PC-3 (cell line): Measurements from ENCODE around the gene TCERG1L. TPM values are rescaled to one million over a fixed set of nuclear protein-coding genes. Genes with fewer than 3 reads are reported as not detected.
"Not testable (repeated sequence)": the region's sequence is repeated elsewhere in the genome, so short reads cannot be mapped to it uniquely, and the experiment has no call there.

Source experiments
- ATAC-seq: fragments of 200-7000 bp; cut with Tn5 transposase; 2 replicates; pipeline ENCODE4 v1.9.1; 2020; ENCODE audit warnings: mild to moderate bottlenecking, moderate library complexity
- BruUV-seq: library from RNA; stranded (reverse); fragments of 400-500 nt; replicated peaks from 2 replicates; lab custom pipeline; 2021; lab: Mats Ljungman, UMichigan
- CTCF ChIA-PET: fragments of 300-600 bp; sonication (Branson Sonifier 250); formaldehyde crosslinking; loops from one replicate; lab custom pipeline; 2022; ENCODE audit warnings: antibody characterized with exemption; lab: Charles Lee
- POLR2A ChIA-PET: fragments of 300-600 bp; sonication (Branson Sonifier 250); formaldehyde crosslinking; loops from one replicate; lab custom pipeline; 2022; ENCODE audit warnings: antibody characterized with exemption; ENCODE audit not compliant: unreplicated experiment; lab: Charles Lee
- DNase-seq: peaks from one replicate; pipeline ENCODE4 v3.0.0-alpha.2; 2015
- H2AFZ ChIP-seq: fragments of 300-600 bp; sonication (generic); 2 replicates; pipeline ENCODE4 v1.6.0; 2016; ENCODE audit warnings: antibody characterized with exemption, low read length
- H3F3A ChIP-seq: fragments of 300-600 bp; sonication (generic); one replicate; pipeline ENCODE4 v1.6.0; 2017; ENCODE audit warnings: antibody characterized with exemption, low read length, control low read depth, mild to moderate bottlenecking; ENCODE audit not compliant: unreplicated experiment
- H3K27ac ChIP-seq: fragments of 300-600 bp; sonication (generic); 2 replicates; pipeline ENCODE4 v1.5.1; 2016; ENCODE audit warnings: mild to moderate bottlenecking, low read length
- H3K27me3 ChIP-seq: fragments of 300-600 bp; sonication (generic); 2 replicates; pipeline ENCODE4 v1.6.1; 2016; ENCODE audit warnings: low read length, mixed read lengths
- H3K36me3 ChIP-seq: fragments of 300-600 bp; sonication (generic); 2 replicates; pipeline ENCODE4 v1.6.1; 2016; ENCODE audit warnings: low read depth, mixed run types, low read length, mixed read lengths
- H3K4me1 ChIP-seq: fragments of 300-600 bp; sonication (generic); 2 replicates; pipeline ENCODE4 v1.5.1; 2016; ENCODE audit warnings: low read length; ENCODE audit not compliant: insufficient read depth
- H3K4me2 ChIP-seq: fragments of 300-600 bp; sonication (generic); 2 replicates; pipeline ENCODE4 v1.6.0; 2016; ENCODE audit warnings: low read length
- H3K4me3 ChIP-seq: fragments of 300-600 bp; sonication (generic); 2 replicates; pipeline ENCODE4 v1.5.1; 2016; ENCODE audit warnings: mild to moderate bottlenecking, low read length, mixed read lengths
- H3K79me2 ChIP-seq: fragments of 300-600 bp; sonication (generic); 2 replicates; pipeline ENCODE4 v1.6.1; 2017; ENCODE audit warnings: low read length, mixed read lengths
- H3K9ac ChIP-seq: fragments of 300-600 bp; sonication (generic); 2 replicates; pipeline ENCODE4 v1.6.0; 2016; ENCODE audit warnings: mild to moderate bottlenecking, low read length
- H3K9me2 ChIP-seq: fragments of 300-600 bp; sonication (generic); replicated peaks from 2 replicates; pipeline ENCODE4 v1.6.1; 2016; ENCODE audit warnings: mixed run types, low read length, mixed read lengths
- H3K9me3 ChIP-seq: fragments of 300-600 bp; sonication (generic); 2 replicates; pipeline ENCODE4 v1.6.1; 2016; ENCODE audit warnings: low read length, mixed read lengths
- H4K20me1 ChIP-seq: fragments of 300-600 bp; sonication (generic); 2 replicates; pipeline ENCODE4 v1.6.1; 2016; ENCODE audit warnings: low read length, mixed read lengths
- EZH2 ChIP-seq: fragments of 300-600 bp; sonication (generic); IDR thresholded peaks from one replicate; pipeline ENCODE4 v1.6.1; 2017; ENCODE audit warnings: antibody characterized with exemption, mild to moderate bottlenecking, low read length; ENCODE audit not compliant: unreplicated experiment
- EZH2phosphoT487 ChIP-seq: fragments of 300-600 bp; sonication (generic); IDR thresholded peaks from 2 replicates; pipeline ENCODE4 v1.6.1; 2018; ENCODE audit warnings: mild to moderate bottlenecking, antibody characterized with exemption, low read length, borderline replicate concordance
- intact Hi-C: fragments of 100-400 bp; cut with micrococcal nuclease; formaldehyde crosslinking; loops from 2 replicates; pipeline ENCODE4 v1.9.0; 2023
- total RNA-seq: library from RNA; depleted of rRNA; stranded (reverse); fragments of >200 nt; gene quantifications from 2 replicates; pipeline ENCODE4 v1.2.3, GENCODE V29; 2014
- TF ChIP-seq, protein P1 (sequence below): fragments of 300-600 bp; sonication (generic); conservative IDR thresholded peaks from 2 replicates; pipeline ENCODE4 v1.5.1; 2017; ENCODE audit warnings: antibody characterized with exemption, low read depth, mild to moderate bottlenecking, low read length

The TCERG1L gene
- total RNA-seq, 1 experiment from 2014 or later, result not detected

DNA sequence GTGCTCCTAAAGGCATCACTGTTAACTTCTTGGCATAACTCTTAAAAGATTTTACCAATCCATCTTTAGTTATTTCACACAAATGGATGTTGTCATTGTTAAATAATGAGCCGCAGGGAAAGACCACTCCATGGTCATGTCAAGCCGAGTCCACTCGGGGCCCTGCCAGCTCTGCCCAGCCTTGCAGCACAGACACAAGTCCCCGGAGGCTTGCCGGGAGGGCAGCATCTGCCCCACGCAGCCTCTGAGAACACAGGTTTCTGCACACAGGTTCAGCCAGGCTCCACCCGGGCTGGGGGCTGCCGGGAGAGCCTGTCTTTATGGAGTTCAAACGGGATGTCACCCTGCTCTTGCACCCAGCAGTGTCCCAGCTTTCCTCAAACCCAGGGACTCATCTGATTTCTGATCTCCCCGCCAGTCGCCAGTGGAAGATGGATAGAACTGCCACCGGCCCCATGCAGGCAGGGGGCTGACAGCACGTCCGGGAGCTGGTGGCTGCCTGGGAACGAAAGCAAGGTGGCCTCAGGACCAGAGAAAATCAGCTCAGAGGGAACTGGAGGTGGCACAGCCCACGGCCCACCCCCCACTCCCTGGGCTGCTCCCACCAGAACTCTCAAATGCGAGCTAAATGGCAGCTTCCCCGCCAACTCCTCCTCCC lies 156.2 kb downstream of the TCERG1L start:
- no TSS peak for BruUV-seq
- Histone ChIP-seq H3K27me3 (no peaks in the 10 kb centered on the region), H3K9me3 (no peaks in the 10 kb centered on the region), H2AFZ (no peak overlapping the region), H3K9ac (no peak overlapping the region), H3K4me1 (no peaks in the 10 kb centered on the region), H3K4me3 (no peak overlapping the region), H3K9me2 (no peaks in the 10 kb centered on the region), H4K20me1 (no peaks in the 10 kb centered on the region), H3K4me2 (no peak overlapping the region), H3F3A (no peaks in the 10 kb centered on the region), H3K36me3 (no peaks in the 10 kb centered on the region), H3K79me2 (no peaks in the 10 kb centered on the region), H3K27ac (no peak overlapping the region)
- ChIA-PET POLR2A (no interaction called here), CTCF (no interaction called here)
- ATAC-seq, result no peak
- TF ChIP-seq EZH2, result no peak
- no peak for TF ChIP-seq EZH2phosphoT487
- TF ChIP-seq, protein P1, sequence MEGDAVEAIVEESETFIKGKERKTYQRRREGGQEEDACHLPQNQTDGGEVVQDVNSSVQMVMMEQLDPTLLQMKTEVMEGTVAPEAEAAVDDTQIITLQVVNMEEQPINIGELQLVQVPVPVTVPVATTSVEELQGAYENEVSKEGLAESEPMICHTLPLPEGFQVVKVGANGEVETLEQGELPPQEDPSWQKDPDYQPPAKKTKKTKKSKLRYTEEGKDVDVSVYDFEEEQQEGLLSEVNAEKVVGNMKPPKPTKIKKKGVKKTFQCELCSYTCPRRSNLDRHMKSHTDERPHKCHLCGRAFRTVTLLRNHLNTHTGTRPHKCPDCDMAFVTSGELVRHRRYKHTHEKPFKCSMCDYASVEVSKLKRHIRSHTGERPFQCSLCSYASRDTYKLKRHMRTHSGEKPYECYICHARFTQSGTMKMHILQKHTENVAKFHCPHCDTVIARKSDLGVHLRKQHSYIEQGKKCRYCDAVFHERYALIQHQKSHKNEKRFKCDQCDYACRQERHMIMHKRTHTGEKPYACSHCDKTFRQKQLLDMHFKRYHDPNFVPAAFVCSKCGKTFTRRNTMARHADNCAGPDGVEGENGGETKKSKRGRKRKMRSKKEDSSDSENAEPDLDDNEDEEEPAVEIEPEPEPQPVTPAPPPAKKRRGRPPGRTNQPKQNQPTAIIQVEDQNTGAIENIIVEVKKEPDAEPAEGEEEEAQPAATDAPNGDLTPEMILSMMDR, result no peak
- intact Hi-C loops, result no loop called here
- DNase-seq, result no peak

DNA sequence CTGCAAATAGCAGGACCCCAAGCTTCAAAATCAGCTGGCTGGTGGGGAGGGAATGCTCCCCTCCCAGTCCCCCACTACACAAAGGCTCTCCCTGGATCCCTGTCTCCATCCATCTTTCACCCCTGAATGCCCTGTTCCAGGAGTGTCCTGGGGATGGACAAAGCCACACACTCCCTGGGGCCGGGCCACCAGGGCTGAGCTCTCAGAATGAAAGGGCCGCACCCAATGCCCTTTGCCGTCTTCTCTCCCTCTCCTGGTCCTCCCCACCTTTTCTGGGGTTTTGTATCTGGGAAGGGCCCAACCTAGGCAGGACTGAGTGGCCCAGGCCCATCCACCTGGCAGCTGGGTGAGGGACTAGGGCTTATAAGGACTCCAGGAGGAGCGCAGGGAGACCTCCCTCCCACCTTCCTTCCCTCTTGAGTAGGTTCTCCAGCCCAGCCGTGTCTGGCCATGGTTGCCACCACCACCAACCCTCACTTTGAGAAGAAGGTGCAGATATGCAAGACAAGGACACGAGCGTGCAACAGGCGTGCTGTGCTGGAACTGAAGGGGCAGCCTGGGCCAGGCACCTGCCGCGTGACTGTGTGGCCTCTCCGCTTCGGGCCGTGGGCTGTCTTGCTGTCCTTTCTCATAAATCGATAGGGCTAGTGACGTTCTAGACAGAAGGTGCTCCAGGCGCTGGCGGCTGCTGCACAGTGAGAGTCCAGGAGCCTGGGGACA lies 157.1 kb downstream of the TCERG1L start:
- H3K4me2 ChIP-seq, result no peak overlapping the region
- TF ChIP-seq EZH2phosphoT487, result no peak
- TF ChIP-seq EZH2, result no peak
- TF ChIP-seq, protein P1, result no peak

DNA sequence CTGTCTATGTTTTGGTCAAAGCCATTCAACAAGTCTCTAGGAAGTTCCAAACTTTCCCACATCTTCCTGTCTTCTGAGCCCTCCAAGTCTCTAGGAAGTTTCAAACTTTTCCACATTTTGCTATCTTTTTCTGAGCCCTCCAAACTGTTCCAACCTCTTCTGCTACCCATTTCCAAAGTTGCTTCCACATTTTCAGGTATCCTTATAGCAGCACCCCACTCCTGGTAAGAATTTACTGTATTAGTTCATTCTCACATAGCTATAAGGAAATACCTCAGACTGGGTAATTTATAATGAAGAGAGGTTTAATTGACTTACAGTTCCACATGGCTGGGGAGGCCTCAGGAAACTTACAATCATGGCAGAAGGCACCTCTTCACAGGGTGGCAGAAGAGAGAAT lies 159.1 kb downstream of the TCERG1L start:
- ATAC-seq, H3K4me2 ChIP-seq, POLR2A ChIA-PET: not testable (repeated sequence)

More for the DNA sequence above, 157.1 kb downstream of the TCERG1L start:
- no peaks in the 10 kb centered on the region for H3F3A ChIP-seq
- H3K27ac ChIP-seq, result no peak overlapping the region
- intact Hi-C loops, result no loop called here
- no peaks in the 10 kb centered on the region for H3K9me2 ChIP-seq
- BruUV-seq, result no TSS peak
- DNase-seq, result no peak
- no peaks in the 10 kb centered on the region for H3K36me3 ChIP-seq
- POLR2A ChIA-PET, result no interaction called here
- no peak overlapping the region for H2AFZ ChIP-seq
- H4K20me1 ChIP-seq, result no peaks in the 10 kb centered on the region
- no peaks in the 10 kb centered on the region for H3K9me3 ChIP-seq
- H3K79me2 ChIP-seq, result no peaks in the 10 kb centered on the region
- CTCF ChIA-PET, result no interaction called here
- H3K27me3 ChIP-seq, result no peaks in the 10 kb centered on the region
- H3K9ac ChIP-seq, result no peak overlapping the region
- H3K4me1 ChIP-seq, result no peaks in the 10 kb centered on the region
- no peak for ATAC-seq
- H3K4me3 ChIP-seq, result no peak overlapping the region

More for the DNA sequence above, 159.1 kb downstream of the TCERG1L start:
- DNase-seq, H3K27me3 ChIP-seq, intact Hi-C loops, H3K9me3 ChIP-seq, H2AFZ ChIP-seq, H3K27ac ChIP-seq, H4K20me1 ChIP-seq, H3K79me2 ChIP-seq, H3F3A ChIP-seq, H3K36me3 ChIP-seq, H3K4me3 ChIP-seq, H3K9ac ChIP-seq, BruUV-seq, CTCF ChIA-PET, H3K9me2 ChIP-seq, H3K4me1 ChIP-seq: not testable (repeated sequence)
